DND-41 (cell line): ENCODE data around the gene MEGF8.

Source experiments
- ATAC-seq: fragments of 200-7000 bp; cut with Tn5 transposase; 3 replicates; pipeline ENCODE4 v1.9.1; 2021; ENCODE audit warnings: low read depth; ENCODE audit not compliant: insufficient read depth
- DNase-seq: peaks from one replicate; pipeline ENCODE4 v3.0.0-alpha.2; 2020
- H2AFZ ChIP-seq: 2 replicates; pipeline ENCODE4 v1.6.0; 2012; ENCODE audit warnings: low read depth, low read length
- H3K27ac ChIP-seq: 2 replicates; pipeline ENCODE4 v1.5.1; 2012; ENCODE audit warnings: low read length, inconsistent platforms
- H3K27me3 ChIP-seq: fragments of 200-600 bp; sonication (generic); 2 replicates; pipeline ENCODE4 v1.6.0; 2012; ENCODE audit warnings: low read length, mild to moderate bottlenecking, inconsistent platforms; ENCODE audit not compliant: insufficient read depth, poor library complexity
- H3K36me3 ChIP-seq: 2 replicates; pipeline ENCODE4 v1.5.1; 2012; ENCODE audit warnings: low read length, inconsistent platforms; ENCODE audit not compliant: insufficient read depth
- H3K4me1 ChIP-seq: 2 replicates; pipeline ENCODE4 v1.5.1; 2012; ENCODE audit warnings: mild to moderate bottlenecking, low read length; ENCODE audit not compliant: insufficient read depth
- H3K4me2 ChIP-seq: 2 replicates; pipeline ENCODE4 v1.6.0; 2012; ENCODE audit warnings: mild to moderate bottlenecking, moderate library complexity, low read length, inconsistent platforms; ENCODE audit not compliant: insufficient read depth
- H3K4me3 ChIP-seq, 2 experiments: fragments of 200-600 bp in 1 of 2; shearing (Covaris generic) in 1 of 2; 2 replicates each; pipeline ENCODE4 v1.5.1; 2012 to 2016; ENCODE audit warnings: inconsistent platforms in 2 of 2, low read length in 2 of 2, mild to moderate bottlenecking in 2 of 2, low read depth in 1 of 2, moderate library complexity in 1 of 2
- H3K79me2 ChIP-seq: 2 replicates; pipeline ENCODE4 v1.6.0; 2012; ENCODE audit warnings: low read length, inconsistent platforms; ENCODE audit not compliant: insufficient read depth
- H3K9ac ChIP-seq: 2 replicates; pipeline ENCODE4 v1.6.0; 2012; ENCODE audit warnings: low read depth, mild to moderate bottlenecking, inconsistent platforms, low read length, moderate library complexity
- H3K9me3 ChIP-seq: 2 replicates; pipeline ENCODE4 v1.5.1; 2012; ENCODE audit warnings: low read length, moderate library complexity, mild to moderate bottlenecking, inconsistent platforms; ENCODE audit not compliant: insufficient read depth, severe bottlenecking
- H4K20me1 ChIP-seq: 2 replicates; pipeline ENCODE4 v1.6.0; 2012; ENCODE audit warnings: low read length; ENCODE audit not compliant: insufficient read depth
- CTCF ChIP-seq: IDR thresholded peaks from 2 replicates; pipeline ENCODE4 v1.5.1; 2012; ENCODE audit warnings: borderline replicate concordance, low read length, moderate library complexity, mild to moderate bottlenecking; ENCODE audit not compliant: poor library complexity, severe bottlenecking; ENCODE audit errors: extremely low read depth
- EZH2 ChIP-seq: IDR thresholded peaks from 3 replicates; pipeline ENCODE4 v1.6.1; 2012; ENCODE audit warnings: borderline replicate concordance, low read depth, mild to moderate bottlenecking, moderate library complexity, low read length, inconsistent platforms; ENCODE audit not compliant: severe bottlenecking

MEGF8 gene

GRCh38 chr19:42327381-42327780 is 1.9 kb downstream of the MEGF8 start:
- peak overlapping the region; percentile 97 for H3K4me2 ChIP-seq

GRCh38 chr19:42328106-42328505 is 2.7 kb downstream of the MEGF8 start:
- TF ChIP-seq CTCF, result no peak
- TF ChIP-seq EZH2, result no peak
- H3K36me3 ChIP-seq, result no peaks in the 10 kb centered on the region
- no peak for DNase-seq
- no peak overlapping the region for H2AFZ ChIP-seq
- peaks cover 37% of the 10 kb centered on the region for H3K4me1 ChIP-seq
- peak overlapping the region; percentile 97 for H3K4me2 ChIP-seq
- no peak overlapping the region; a peak in 1 of 4 replicates for H3K4me3 ChIP-seq
- H3K9me3 ChIP-seq, result no peaks in the 10 kb centered on the region
- H3K79me2 ChIP-seq, result peaks cover 34% of the 10 kb centered on the region
- no peaks in the 10 kb centered on the region for H3K27me3 ChIP-seq
- ATAC-seq, result no peak
- no peak overlapping the region for H3K27ac ChIP-seq
- peaks cover 21% of the 10 kb centered on the region; the same call in 1 of the 2 replicates for H4K20me1 ChIP-seq
- H3K9ac ChIP-seq, result no peak overlapping the region

More at GRCh38 chr19:42327381-42327780, 1.9 kb downstream of the MEGF8 start:
- Histone ChIP-seq H3K4me1 (peaks cover 37% of the 10 kb centered on the region), H3K27ac (no peak overlapping the region), H4K20me1 (peaks cover 21% of the 10 kb centered on the region; the same call in 1 of the 2 replicates), H3K27me3 (no peaks in the 10 kb centered on the region), H3K36me3 (no peaks in the 10 kb centered on the region), H2AFZ (no peak overlapping the region), H3K9ac (peak overlapping the region; percentile 89; the same call in 1 of the 2 replicates), H3K79me2 (peaks cover 34% of the 10 kb centered on the region), H3K4me3 (peak overlapping the region in 1 of 2 experiments; percentile 99; a peak in 1 of 4 replicates), H3K9me3 (no peaks in the 10 kb centered on the region)
- DNase-seq, result no peak
- TF ChIP-seq EZH2, result no peak
- no peak for TF ChIP-seq CTCF
- ATAC-seq, result no peak

GRCh38 chr19:42328854-42329253 is 3.4 kb downstream of the MEGF8 start:
- Histone ChIP-seq H3K4me3 (no peak overlapping the region), H3K4me1 (peaks cover 37% of the 10 kb centered on the region), H3K36me3 (no peaks in the 10 kb centered on the region)

More at GRCh38 chr19:42328854-42329253, 3.4 kb downstream of the MEGF8 start:
- Histone ChIP-seq H4K20me1 (peaks cover 21% of the 10 kb centered on the region; the same call in 1 of the 2 replicates), H3K9ac (no peak overlapping the region), H3K27ac (no peak overlapping the region), H2AFZ (no peak overlapping the region), H3K79me2 (peaks cover 34% of the 10 kb centered on the region), H3K9me3 (no peaks in the 10 kb centered on the region), H3K4me2 (no peak overlapping the region; the same call in 1 of the 2 replicates), H3K27me3 (no peaks in the 10 kb centered on the region)
- TF ChIP-seq EZH2 (no peak), CTCF (no peak)
- no peak for DNase-seq
- ATAC-seq, result no peak
